IPS-NIHi11 (cell line): ENCODE results near the gene KRTAP4-5.
"Not testable (repeated sequence)": the region's sequence is repeated elsewhere in the genome, so short reads cannot be mapped to it uniquely, and the experiment has no call there.

Source experiments
- DNase-seq: peaks from one replicate; pipeline ENCODE4 v3.0.0; 2012; ENCODE audit warnings: mixed read lengths, low spot score

Gene KRTAP4-5

GRCh38 chr17:41149652-41149985 lies at the start of gene KRTAP4-5:
Gene KRTAP4-5, minus strand, starts transcription at chr17:41149825. Its CDS starts 58 bp downstream, at chr17:41149767.
- no peak for DNase-seq

DNA sequence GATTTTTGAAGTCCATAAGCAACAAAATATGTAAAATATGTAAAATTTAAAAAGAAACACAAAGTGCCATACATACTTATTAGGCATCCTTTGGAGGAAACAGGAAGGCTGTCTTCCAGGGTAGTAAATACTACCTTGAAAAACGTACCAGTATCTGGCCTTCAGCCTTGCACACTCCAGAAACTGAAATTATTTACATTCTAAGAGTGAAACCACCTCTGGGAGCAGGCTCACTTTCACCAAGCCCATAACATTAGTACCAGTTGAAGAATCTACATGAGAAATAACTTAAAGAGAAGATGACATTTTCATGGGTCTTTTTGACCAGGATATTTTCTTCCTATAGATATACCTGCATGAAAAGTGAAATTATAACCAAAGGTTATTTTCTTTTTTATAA lies 46.4 kb upstream of the KRTAP4-5 start:
- DNase-seq = no peak

GRCh38 chr17:41190328-41190727 lies 40.7 kb upstream of the KRTAP4-5 start:
- no peak for DNase-seq

DNA sequence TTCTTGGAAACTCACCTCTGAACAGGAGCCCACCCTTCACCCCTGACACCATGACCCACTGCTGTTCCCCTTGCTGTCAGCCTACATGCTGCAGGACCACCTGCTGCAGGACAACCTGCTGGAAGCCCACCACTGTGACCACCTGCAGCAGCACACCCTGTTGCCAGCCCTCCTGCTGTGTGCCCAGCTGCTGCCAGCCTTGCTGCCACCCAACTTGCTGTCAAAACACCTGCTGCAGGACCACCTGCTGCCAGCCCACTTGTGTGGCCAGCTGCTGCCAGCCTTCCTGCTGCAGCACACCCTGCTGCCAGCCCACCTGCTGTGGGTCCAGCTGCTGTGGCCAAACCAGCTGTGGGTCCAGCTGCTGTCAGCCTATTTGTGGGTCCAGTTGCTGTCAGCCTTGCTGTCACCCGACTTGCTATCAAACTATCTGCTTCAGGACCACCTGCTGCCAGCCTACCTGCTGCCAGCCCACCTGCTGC lies 40.3 kb upstream of the KRTAP4-5 start, which contains the start of gene KRTAP9-1:
Gene KRTAP9-1, plus strand, starts transcription at position 51 of the 482 bp plus-strand sequence. Its CDS starts 0 bp downstream, at position 51.
- DNase-seq = not testable (repeated sequence)

DNA sequence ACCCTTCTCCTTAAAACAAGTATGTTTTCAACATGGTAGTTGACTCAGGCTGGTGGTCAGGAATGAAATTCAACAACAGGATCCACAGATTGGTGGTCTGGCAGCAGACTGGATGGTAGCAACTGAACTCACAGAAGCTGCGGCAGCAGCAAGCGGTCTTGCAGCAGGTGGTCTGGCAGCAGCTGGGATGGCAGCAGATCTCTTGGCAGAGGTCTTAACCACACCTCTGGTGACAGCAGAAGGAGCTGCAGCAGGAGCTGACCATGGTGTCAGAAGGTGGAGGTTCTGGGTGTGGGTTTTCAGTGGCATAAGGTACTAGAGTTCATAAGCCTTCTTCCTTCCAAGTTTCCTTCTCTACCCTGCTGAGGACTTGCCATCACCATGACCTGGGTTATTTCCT lies 37.2 kb upstream of the KRTAP4-5 start:
- DNase-seq = no peak

- no peak for DNase-seq
These were observed 35.4 kb upstream of the KRTAP4-5 start for GRCh38 chr17:41185001-41185400.

GRCh38 chr17:41184480-41184961 lies 34.9 kb upstream of the KRTAP4-5 start, which contains the start of gene KRTAP4-1:
Gene KRTAP4-1, minus strand, starts transcription at chr17:41184911. Its CDS starts 57 bp downstream, at chr17:41184854.
- DNase-seq = no peak

- DNase-seq = no peak
These were observed 29.4 kb upstream of the KRTAP4-5 start for GRCh38 chr17:41178843-41179616.

DNA sequence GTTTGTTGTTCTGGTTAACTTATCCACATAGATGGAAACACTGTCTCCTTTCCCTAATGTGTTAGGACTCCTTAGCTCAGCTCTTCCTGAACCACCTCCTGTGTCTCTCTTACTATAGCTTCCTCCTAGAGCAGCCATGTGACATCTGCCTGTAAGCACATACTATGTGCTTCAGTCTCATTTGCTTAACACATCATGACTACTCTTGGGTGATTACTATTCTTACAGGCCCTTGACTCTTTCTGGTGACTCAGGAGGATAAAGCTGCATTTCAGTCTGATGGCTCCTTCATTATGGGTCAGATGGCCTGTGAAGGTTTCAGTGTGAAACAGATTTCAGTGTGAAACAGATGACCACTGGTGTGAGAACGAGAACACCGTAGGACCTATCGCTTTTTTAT lies 28.7 kb upstream of the KRTAP4-5 start:
- DNase-seq = no peak

DNA sequence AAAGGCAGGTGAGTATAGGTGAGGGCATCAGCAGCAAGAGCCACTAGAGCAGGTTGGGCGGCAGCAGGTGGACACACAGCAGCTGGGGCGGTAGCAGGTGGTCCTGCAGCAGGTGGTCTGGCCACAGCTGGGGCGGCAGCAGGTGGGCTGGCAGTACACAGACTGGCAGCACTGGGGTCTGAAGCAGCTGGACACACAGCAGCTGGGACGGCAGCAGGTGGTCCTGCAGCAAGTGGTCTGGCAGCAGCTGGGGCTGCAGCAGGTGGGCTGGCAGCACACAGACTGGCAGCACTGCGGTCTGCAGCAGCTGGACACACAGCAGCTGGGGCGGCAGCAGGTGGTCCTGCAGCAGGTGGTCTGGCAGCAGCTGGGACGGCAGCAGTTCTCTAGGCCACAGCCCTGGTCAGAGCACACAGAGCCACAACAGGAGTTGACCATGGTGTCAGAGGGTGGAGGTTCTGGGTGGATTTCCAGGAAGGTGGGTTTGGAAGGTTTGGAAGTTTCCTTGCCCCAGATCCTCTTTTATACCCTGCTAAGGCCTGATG lies 28.2 kb upstream of the KRTAP4-5 start, which contains the start of gene KRTAP4-2:
Gene KRTAP4-2, minus strand, starts transcription at position 495 of the 545 bp plus-strand sequence. Its CDS starts 57 bp downstream, at position 438.
- DNase-seq = no peak

DNA sequence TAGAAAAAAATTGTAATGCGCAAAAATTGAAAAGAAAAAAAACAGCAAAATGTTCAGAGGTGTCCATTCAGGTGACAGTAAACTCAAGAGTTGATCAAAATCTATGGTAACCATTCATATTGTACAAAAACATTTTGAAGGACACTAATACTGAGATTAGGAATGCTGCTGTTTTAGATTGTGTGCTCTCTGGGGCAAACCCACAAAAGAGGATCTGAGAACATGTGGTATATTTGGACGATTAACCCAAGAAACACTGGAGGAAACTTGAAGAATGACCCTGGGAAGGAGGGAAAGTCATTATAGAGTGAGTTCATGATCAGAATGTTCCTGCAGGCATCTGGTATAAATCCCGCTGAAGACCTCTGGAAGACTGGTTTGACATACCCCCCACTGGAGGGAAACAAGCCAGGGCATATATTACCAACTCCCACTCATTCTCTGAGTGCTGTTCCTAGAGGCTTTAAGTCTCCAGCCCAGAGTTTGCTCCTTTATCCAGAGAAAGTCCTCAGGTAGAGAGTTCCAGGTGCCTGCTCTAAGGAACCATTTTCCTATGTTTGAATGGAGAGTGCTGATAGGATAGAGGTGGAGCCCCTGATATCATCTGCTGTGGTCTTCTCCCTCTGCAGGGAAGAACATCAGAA lies 27.2 kb upstream of the KRTAP4-5 start:
- DNase-seq = no peak

- DNase-seq = no peak
These were observed 22.3 kb upstream of the KRTAP4-5 start for GRCh38 chr17:41171886-41172285.

GRCh38 chr17:41168121-41168520 lies 18.5 kb upstream of the KRTAP4-5 start, which contains the start of gene KRTAP4-3:
Gene KRTAP4-3, minus strand, starts transcription at chr17:41168221. Its CDS starts 49 bp downstream, at chr17:41168172.
- DNase-seq = no peak

- no peak for DNase-seq
These were observed 17.9 kb upstream of the KRTAP4-5 start for GRCh38 chr17:41167561-41167960.

- no peak for DNase-seq
These were observed 14.2 kb upstream of the KRTAP4-5 start for GRCh38 chr17:41163828-41164227.

DNA sequence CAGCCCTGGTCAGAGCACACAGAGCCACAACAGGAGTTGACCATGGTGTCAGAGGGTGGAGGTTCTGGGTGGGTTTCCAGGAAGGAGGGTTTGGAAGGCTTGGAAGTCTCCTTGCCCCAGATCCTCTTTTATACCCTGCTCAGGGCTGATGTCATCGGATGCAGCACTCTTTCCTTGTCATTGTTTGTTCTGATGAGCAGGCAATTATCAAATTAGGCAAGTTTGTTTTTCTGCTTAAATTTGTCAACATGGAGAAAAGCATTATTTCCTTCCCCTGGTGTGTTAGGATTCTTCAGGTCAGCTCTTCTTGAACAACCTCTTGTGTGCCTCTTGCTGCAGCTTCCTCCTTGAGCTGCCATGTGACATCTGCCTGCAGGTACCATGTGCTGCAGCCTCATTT lies 11.0 kb upstream of the KRTAP4-5 start, which contains the start of gene KRTAP4-4:
Gene KRTAP4-4, minus strand, starts transcription at position 101 of the 400 bp plus-strand sequence. Its CDS starts 57 bp downstream, at position 44.
- DNase-seq = no peak

GRCh38 chr17:41160190-41160589 lies 10.6 kb upstream of the KRTAP4-5 start:
- DNase-seq = not testable (repeated sequence)

GRCh38 chr17:41153856-41154255 lies 4.2 kb upstream of the KRTAP4-5 start:
- no peak for DNase-seq

GRCh38 chr17:41151525-41151924 lies 1.9 kb upstream of the KRTAP4-5 start:
- no peak for DNase-seq

GRCh38 chr17:41150026-41150425 lies 401 bp upstream of the KRTAP4-5 start:
- no peak for DNase-seq

GRCh38 chr17:41148971-41149651 lies 514 bp downstream of the KRTAP4-5 start:
- not testable (repeated sequence) for DNase-seq
